Measurements from ENCODE around the gene SAA2. TPM values are rescaled to one million over a fixed set of nuclear protein-coding genes. Genes with fewer than 3 reads are reported as not detected.

Gene SAA2
- total RNA-seq, result not detected in 2 replicates

GRCh38 chr11:18248561-18248960 is at the start of gene SAA2:
Gene SAA2, minus strand, starts transcription at chr11:18248668. Its CDS starts 657 bp downstream, at chr11:18248011.

GRCh38 chr11:18265949-18266348 is 17.5 kb upstream of the SAA2 start, which contains the start of gene SAA1:
Gene SAA1, plus strand, starts transcription at chr11:18266264. Its CDS starts 624 bp downstream, at chr11:18266888.

GRCh38 chr11:18236664-18237356 is 11.7 kb downstream of the SAA2 start, which contains the start of gene SAA4:
Gene SAA4, minus strand, starts transcription at chr11:18236802. Its CDS starts 876 bp downstream, at chr11:18235926.

Small RNA genes lying within 50 kb of the gene (small RNA-seq; reads per million reads assigned to genes)
- gene RNA5SP333, result not detected
- not detected for gene RNA5SP334

Other genes starting within 250 kb of the SAA2 start
- gene SERGEF, start 235.6 kb downstream of the SAA2 start, total RNA-seq, result 10.2 and 14.4 TPM in 2 replicates
- gene TPH1, start 202.4 kb downstream of the SAA2 start, total RNA-seq, result 0.10 and 0.33 TPM in 2 replicates
- 17.0 and 20.2 TPM in 2 replicates for gene SAAL1, start 142.6 kb downstream of the SAA2 start, total RNA-seq
- not detected in 2 replicates for gene MRGPRX3, start 116.1 kb downstream of the SAA2 start, total RNA-seq
- not detected in 2 replicates for gene MRGPRX4, start 75.8 kb downstream of the SAA2 start, total RNA-seq
- gene SAA4, start 11.9 kb downstream of the SAA2 start, total RNA-seq, result not detected in 2 replicates
- gene SAA1, start 17.6 kb upstream of the SAA2 start, total RNA-seq, result not detected in 2 replicates
- 22.9 and 25.1 TPM in 2 replicates for gene HPS5, start 73.5 kb upstream of the SAA2 start, total RNA-seq
- gene GTF2H1, start 73.9 kb upstream of the SAA2 start, total RNA-seq, result 67.9 and 85.9 TPM in 2 replicates
- 504 and 559 TPM in 2 replicates for gene LDHA, start 145.9 kb upstream of the SAA2 start, total RNA-seq
- gene LDHC, start 163.7 kb upstream of the SAA2 start, total RNA-seq, result not detected in 2 replicates
- gene LDHAL6A, start 207.2 kb upstream of the SAA2 start, total RNA-seq, result not detected in 2 replicates

All from vein endothelial cell (primary cell).